Peyer's patch (tissue), 4 donors: ENCODE results near the gene SEMA5A.

Experiments used
- POLR2A ChIP-seq, 2 donors: fragments of 450-650 bp; IDR thresholded peaks; one replicate each; pipeline ENCODE4 v1.5.1; 2017; ENCODE audit warnings: antibody characterized with exemption in 2 of 2, mild to moderate bottlenecking in 2 of 2, moderate library complexity in 2 of 2
- TF ChIP-seq, protein P1 (sequence below), 6 experiments: fragments of 450-650 bp in 4 of 6; fragments of 200-600 bp in 2 of 6; sonication (generic) in 1 of 6; IDR thresholded peaks; one replicate each; pipeline ENCODE4 v1.5.1; 2017 to 2019; ENCODE audit warnings: antibody characterized with exemption in 6 of 6, mild to moderate bottlenecking in 3 of 6, moderate library complexity in 1 of 6

DNA sequence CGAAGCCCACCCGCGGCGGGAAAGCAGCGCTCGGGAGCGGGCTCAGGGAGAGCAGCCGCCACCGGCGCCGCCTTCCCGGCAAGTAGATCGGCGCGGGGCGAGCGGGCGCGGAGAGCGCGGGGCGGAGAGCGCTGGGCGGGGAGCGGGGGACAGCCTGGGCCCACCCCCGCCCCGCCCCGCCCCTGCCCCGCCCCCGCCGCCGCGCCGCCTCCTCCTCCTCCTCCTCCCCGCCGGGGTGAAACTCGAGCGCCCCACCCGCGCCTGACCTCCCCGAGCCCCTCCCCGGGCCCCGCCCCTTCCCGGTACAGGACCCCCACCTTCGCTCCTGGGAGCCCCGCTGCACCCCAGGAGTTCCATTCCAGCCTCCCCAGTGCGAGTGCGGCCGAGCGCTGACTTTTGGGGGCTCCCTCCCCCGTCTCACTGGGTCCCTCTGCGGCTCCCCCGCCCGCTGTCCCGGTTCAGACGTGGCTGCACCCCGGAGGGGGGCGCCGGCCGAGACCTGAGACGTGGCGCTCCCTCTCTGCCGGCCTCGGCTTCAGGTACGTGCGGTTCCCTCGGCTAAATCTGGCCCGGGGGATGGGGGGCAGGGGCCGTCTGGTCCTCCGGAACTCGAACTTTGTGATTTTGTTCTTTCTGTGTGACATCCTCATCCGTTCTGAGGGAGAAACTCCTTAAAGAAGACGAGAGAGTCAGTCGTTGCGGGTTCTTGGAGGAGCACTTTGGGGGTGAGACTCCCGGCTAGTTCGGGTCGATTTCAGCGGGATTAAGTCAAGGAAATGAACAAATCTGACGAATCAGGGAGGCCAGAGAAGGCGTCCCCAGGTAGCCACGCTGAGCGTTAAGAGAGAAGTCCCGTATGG, at the start of gene SEMA5A:
- TF ChIP-seq, protein P1, sequence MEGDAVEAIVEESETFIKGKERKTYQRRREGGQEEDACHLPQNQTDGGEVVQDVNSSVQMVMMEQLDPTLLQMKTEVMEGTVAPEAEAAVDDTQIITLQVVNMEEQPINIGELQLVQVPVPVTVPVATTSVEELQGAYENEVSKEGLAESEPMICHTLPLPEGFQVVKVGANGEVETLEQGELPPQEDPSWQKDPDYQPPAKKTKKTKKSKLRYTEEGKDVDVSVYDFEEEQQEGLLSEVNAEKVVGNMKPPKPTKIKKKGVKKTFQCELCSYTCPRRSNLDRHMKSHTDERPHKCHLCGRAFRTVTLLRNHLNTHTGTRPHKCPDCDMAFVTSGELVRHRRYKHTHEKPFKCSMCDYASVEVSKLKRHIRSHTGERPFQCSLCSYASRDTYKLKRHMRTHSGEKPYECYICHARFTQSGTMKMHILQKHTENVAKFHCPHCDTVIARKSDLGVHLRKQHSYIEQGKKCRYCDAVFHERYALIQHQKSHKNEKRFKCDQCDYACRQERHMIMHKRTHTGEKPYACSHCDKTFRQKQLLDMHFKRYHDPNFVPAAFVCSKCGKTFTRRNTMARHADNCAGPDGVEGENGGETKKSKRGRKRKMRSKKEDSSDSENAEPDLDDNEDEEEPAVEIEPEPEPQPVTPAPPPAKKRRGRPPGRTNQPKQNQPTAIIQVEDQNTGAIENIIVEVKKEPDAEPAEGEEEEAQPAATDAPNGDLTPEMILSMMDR (IDR thresholded peaks at IDR 0.05) = no peak
- TF ChIP-seq POLR2A (IDR thresholded peaks at IDR 0.05) = peak in 1 of 2 donors; percentile 69
